Heart left ventricle (tissue), 16 donors: ENCODE results near the gene CEP85L. TPM values are rescaled to one million over a fixed set of nuclear protein-coding genes. Genes with fewer than 3 reads are reported as not detected.

ENCODE experiments used
- ATAC-seq, 4 donors: fragments of 200-7000 bp; cut with Tn5 transposase; one replicate each; pipeline ENCODE4 v1.9.1; 2020 to 2022; ENCODE audit warnings: moderate library complexity in 4 of 4, mild to moderate bottlenecking in 3 of 4, moderate number of reproducible peaks in 1 of 4
- DNase-seq, 5 donors: peaks; one replicate each; pipeline ENCODE4 v3.0.0-alpha.2; 2020
- H3K27ac ChIP-seq, 12 donors: fragments of 200-600 bp; sonication (generic) in 4 of 12; one replicate each; pipeline versions ENCODE4 v1.5.0 to v1.8.0; 2016 to 2022; ENCODE audit warnings: mild to moderate bottlenecking in 2 of 12
- H3K27me3 ChIP-seq, 9 donors: fragments of 200-600 bp; sonication (generic) in 2 of 9; one replicate each; pipeline versions ENCODE4 v1.5.1 to v1.8.0; 2016 to 2022; ENCODE audit warnings: mild to moderate bottlenecking in 3 of 9
- H3K36me3 ChIP-seq, 9 donors: fragments of 200-600 bp; sonication (generic) in 2 of 9; one replicate each; pipeline versions ENCODE4 v1.5.0 to v1.8.0; 2018 to 2022; ENCODE audit warnings: mild to moderate bottlenecking in 2 of 9
- H3K4me1 ChIP-seq, 12 donors: fragments of 200-600 bp; sonication (generic) in 4 of 12; one replicate each; pipeline versions ENCODE4 v1.5.0 to v1.8.0; 2016 to 2022; ENCODE audit warnings: mild to moderate bottlenecking in 3 of 12
- H3K4me3 ChIP-seq, 12 donors: fragments of 200-600 bp; sonication (generic) in 4 of 12; one replicate each; pipeline versions ENCODE4 v1.5.0 to v1.8.0; 2017 to 2022; ENCODE audit warnings: mild to moderate bottlenecking in 9 of 12, moderate library complexity in 4 of 12
- H3K9me3 ChIP-seq, 12 donors: fragments of 200-600 bp; sonication (generic) in 4 of 12; one replicate each; pipeline versions ENCODE4 v1.5.0 to v1.8.0; 2016 to 2022; ENCODE audit warnings: mild to moderate bottlenecking in 1 of 12
- CTCF ChIP-seq, 12 donors: fragments of 200-600 bp; sonication (generic) in 4 of 12; IDR thresholded peaks; one replicate each; pipeline versions ENCODE4 v1.5.0 to v1.8.0; 2018 to 2022; ENCODE audit warnings: antibody characterized with exemption in 12 of 12, mild to moderate bottlenecking in 5 of 12
- POLR2A ChIP-seq, 2 donors: fragments of 450-650 bp; IDR thresholded peaks; one replicate each; pipeline ENCODE4 v1.6.1; 2017; ENCODE audit warnings: antibody characterized with exemption in 2 of 2, mild to moderate bottlenecking in 2 of 2, moderate library complexity in 2 of 2
- WGBS, 4 donors: extraction: QIAGEN DNeasy Blood & Tissue Kit in 2 of 4; methylation state at CpG; one replicate each; pipeline versions ENCODE4 v1.1.5 to v1.1.7; 2013 to 2018; 5-methylcytosine and 5-hydroxymethylcytosine counted together
- intact Hi-C, 10 donors: fragments of 100-400 bp; cut with DNase I; formaldehyde crosslinking; loops; one replicate each; pipeline versions ENCODE4 v1.11.1 to v1.14.2; 2022
- polyA plus RNA-seq, 2 donors: library from polyadenylated mRNA; stranded (reverse); fragments of 200-250 nt; gene quantifications; one replicate each; pipeline ENCODE4 v1.2.3, GENCODE V29; 2013
- total RNA-seq, 9 donors: library from RNA; depleted of rRNA in 2 of 9; stranded (reverse); fragments of >200 nt in 2 of 9; fragmentation: NEBNext Ultra II Directional in 3 of 9; extraction: Animal tissue kit (Norgen Biotek cat#: 25700) in 3 of 9; gene quantifications; one replicate each; pipeline versions ENCODE4 v1.1.0 to v1.2.4, GENCODE V29; 2016 to 2023
- donor health status: ischemic (EF 13 %, LVEDD 7.1; RV severe dilation, severe dysfunction).
- donor health status: healthy with polysubstance abuse.
- donor health status: DM: no; HTN: yes; CAD: no.
- donor health status: DM: no; HTN: no; CAD: no.
- donor health status: ischemic (EF 25% LVEDD 6.9; RV normal size, moderate dysfunction).
- donor health status: ischemic (EF 25% LVEDD 5.7; RV mildly dilated, moderate dysfunction).
- donor health status: healthy.
- donor health status: DM: yes; HTN: yes; CAD: no.
- donor health status: ischemic (EF 35%, LVEDD 5.7; RV mildly dilated, moderate dysfunction).
- donor health status: nonischemic (EF 11% LVEDD 7.7; RV severe dilation, severe dysfunction).
- donor health status: DM: yes; HTN: yes; CAD: no.
- donor health status: PGD.
- donor health status: ischemic (EF 29% LVEDD 5.4; RV normal size, mild dysfunction).
- donor health status: nonischemic (EF 23%, LVEDD 6.1; RV moderate dilation, normal function).

CEP85L gene
- total and polyA plus RNA-seq, 11 donors = 1.9 to 14.4 (median 7.6) TPM

GRCh38 chr6:118679327-118679901, 28.0 kb upstream of the CEP85L start:
- H3K9me3 ChIP-seq = no peaks in the 10 kb centered on the region
- peaks cover 0 to 8% (median 0%) of the 10 kb centered on the region in 12 donors for H3K4me1 ChIP-seq
- 83 to 92% (median 87%) methylated on average over 1 of the region's 1 CpG for WGBS, 4 donors
- no peak overlapping the region for H3K27ac ChIP-seq
- H3K36me3 ChIP-seq = no peaks in the 10 kb centered on the region
- TF ChIP-seq POLR2A (IDR thresholded peaks at IDR 0.05) (no peak), CTCF (IDR thresholded peaks at IDR 0.05) (no peak)
- no peak overlapping the region for H3K4me3 ChIP-seq
- DNase-seq (no peak), ATAC-seq (no peak)
- no peaks in the 10 kb centered on the region for H3K27me3 ChIP-seq
- intact Hi-C loops = no loop called here

GRCh38 chr6:118678866-118679265, 27.5 kb upstream of the CEP85L start:
- no peak overlapping the region for H3K4me3 ChIP-seq
- 92 to 95% (median 92%) methylated on average over 1 of the region's 1 CpG for WGBS, 4 donors
- no peak for DNase-seq
- TF ChIP-seq POLR2A (IDR thresholded peaks at IDR 0.05) (no peak), CTCF (IDR thresholded peaks at IDR 0.05) (no peak)
- intact Hi-C loops = no loop called here
- no peak overlapping the region for H3K27ac ChIP-seq
- H3K4me1 ChIP-seq = peaks cover 0 to 8% (median 0%) of the 10 kb centered on the region in 12 donors
- no peak for ATAC-seq
- no peaks in the 10 kb centered on the region for H3K9me3 ChIP-seq
- no peaks in the 10 kb centered on the region for H3K27me3 ChIP-seq
- no peaks in the 10 kb centered on the region for H3K36me3 ChIP-seq

DNA sequence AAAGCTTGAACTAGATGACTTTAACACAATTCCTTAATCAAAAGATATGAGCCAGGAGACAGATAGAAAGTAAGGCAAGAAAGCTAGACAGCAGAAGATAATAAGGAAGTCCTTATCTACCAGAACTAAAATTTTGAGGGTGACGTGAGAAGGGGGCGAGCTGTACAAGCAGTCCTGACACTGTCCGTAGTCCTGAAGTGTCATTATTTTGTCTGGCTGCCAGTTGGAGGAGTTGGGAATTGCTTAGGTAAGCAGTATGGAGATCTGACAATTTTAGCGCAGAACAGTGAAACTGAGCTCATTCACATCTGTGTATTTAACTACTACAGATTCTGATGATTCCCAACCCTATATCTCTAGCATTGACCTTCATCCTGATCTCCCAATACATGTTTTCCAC, 25.8 kb upstream of the CEP85L start:
- intact Hi-C loops = no loop called here
- H3K4me3 ChIP-seq = no peak overlapping the region
- no peak for ATAC-seq

GRCh38 chr6:118675225-118675624, 23.8 kb upstream of the CEP85L start:
- H3K36me3 ChIP-seq = no peaks in the 10 kb centered on the region
- DNase-seq (no peak), ATAC-seq (no peak)
- H3K4me3 ChIP-seq = no peak overlapping the region
- H3K27ac ChIP-seq = no peak overlapping the region
- 87 to 94% (median 92%) methylated on average over 1 of the region's 1 CpG for WGBS, 4 donors
- no peaks in the 10 kb centered on the region for H3K27me3 ChIP-seq
- no peaks in the 10 kb centered on the region for H3K4me1 ChIP-seq
- no peaks in the 10 kb centered on the region for H3K9me3 ChIP-seq
- intact Hi-C loops = no loop called here
- TF ChIP-seq POLR2A (IDR thresholded peaks at IDR 0.05) (no peak), CTCF (IDR thresholded peaks at IDR 0.05) (no peak)

More for the DNA sequence above, 25.8 kb upstream of the CEP85L start:
- Histone ChIP-seq H3K27ac (no peak overlapping the region), H3K27me3 (no peaks in the 10 kb centered on the region), H3K4me1 (no peaks in the 10 kb centered on the region), H3K36me3 (no peaks in the 10 kb centered on the region), H3K9me3 (no peaks in the 10 kb centered on the region)
- TF ChIP-seq POLR2A (IDR thresholded peaks at IDR 0.05) = no peak
- no peak for TF ChIP-seq CTCF (IDR thresholded peaks at IDR 0.05)
- WGBS, 4 donors = 43 to 62% (median 54%) methylated on average over 4 of the region's 4 CpGs
- DNase-seq = no peak
